C4-2B (cell line): ENCODE data around the gene PRSS56.

ENCODE experiments used
- CTCF ChIP-seq: fragments of 450-650 bp; conservative IDR thresholded peaks from 2 replicates; pipeline ENCODE4 v1.5.1; 2017; ENCODE audit warnings: mild to moderate bottlenecking
- ZFX ChIP-seq: fragments of 450-650 bp; IDR thresholded peaks from 2 replicates; pipeline ENCODE4 v1.6.1; 2017

DNA sequence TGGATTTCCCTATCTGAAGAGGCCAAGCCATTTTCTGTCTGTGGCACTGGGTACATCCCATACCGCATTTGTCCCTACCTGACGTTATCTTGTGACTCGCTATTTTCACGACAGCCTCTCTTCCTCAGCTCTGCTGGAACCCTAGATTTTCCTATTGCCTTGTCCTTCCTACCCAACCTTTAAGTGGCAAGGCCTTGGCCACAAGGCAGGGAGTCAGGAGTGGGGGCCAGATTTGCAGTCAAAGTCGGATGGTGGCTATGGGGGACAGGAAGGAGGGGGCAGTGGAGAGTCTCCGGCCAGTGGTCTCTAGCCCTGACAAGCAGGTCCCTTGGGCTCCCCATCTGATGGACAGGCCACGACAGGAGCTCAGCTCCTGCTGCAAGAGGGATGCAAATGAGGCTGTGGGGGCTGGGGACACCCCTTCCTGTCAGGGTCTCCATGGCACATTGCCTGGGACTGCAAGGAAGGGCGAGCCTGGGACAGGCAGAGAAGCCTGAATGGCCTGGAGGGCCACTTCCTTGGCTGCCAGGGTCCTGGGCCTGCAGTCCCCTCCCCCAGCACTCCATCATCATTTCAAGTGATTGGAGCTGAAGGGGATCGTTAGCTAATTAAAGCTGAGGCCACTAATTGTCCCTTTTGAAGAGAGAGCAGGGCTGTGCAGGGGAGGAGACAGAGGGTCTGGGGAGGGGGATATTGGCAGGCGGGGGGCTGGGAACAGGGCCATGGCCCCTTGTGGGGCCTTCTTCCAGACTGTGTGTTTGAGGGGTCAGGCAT, 26.3 kb upstream of the PRSS56 start:
- TF ChIP-seq CTCF: no peak
- TF ChIP-seq ZFX: no peak
